Astrocyte (in vitro differentiated cells and primary cell): ENCODE data around the gene TMA16.

Source experiments
- EZH2 ChIP-seq: IDR thresholded peaks from 2 replicates; pipeline ENCODE4 v1.6.1; 2012; ENCODE audit warnings: mild to moderate bottlenecking, low read length, inconsistent platforms; ENCODE audit not compliant: insufficient read depth
- TF ChIP-seq, protein P1 (sequence below): IDR thresholded peaks from 2 replicates; pipeline ENCODE4 v1.5.1; 2011; ENCODE audit warnings: low read depth, mild to moderate bottlenecking, inconsistent platforms, low read length, moderate library complexity; ENCODE audit not compliant: insufficient read depth

DNA sequence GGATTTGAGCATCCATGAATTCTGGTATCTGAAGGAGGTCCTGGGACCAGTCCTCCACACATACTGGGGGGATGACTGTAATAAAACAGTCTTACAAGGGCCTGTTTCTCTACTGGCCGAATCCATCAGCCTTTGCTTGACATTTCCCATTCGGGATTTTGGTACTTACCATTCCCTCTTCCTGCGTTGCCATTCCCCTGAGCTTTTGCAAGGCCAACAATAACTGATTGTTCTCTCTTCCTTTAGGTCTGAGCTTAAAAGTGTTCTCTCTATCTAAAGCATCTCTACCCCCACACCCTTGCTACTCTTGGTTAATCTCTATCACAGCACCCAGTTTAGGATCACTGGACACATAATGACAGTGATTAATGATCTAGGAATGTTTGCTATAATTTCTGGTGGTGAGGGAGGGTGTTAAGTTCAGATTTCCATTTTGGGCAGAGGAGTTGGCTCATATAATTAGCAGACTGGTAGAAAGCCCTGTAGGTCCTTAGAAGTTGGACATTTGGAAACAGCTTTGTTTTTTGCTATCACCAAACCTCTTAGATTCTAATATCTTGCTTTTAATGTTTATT is 29.4 kb downstream of the TMA16 start:
- TF ChIP-seq, protein P1, sequence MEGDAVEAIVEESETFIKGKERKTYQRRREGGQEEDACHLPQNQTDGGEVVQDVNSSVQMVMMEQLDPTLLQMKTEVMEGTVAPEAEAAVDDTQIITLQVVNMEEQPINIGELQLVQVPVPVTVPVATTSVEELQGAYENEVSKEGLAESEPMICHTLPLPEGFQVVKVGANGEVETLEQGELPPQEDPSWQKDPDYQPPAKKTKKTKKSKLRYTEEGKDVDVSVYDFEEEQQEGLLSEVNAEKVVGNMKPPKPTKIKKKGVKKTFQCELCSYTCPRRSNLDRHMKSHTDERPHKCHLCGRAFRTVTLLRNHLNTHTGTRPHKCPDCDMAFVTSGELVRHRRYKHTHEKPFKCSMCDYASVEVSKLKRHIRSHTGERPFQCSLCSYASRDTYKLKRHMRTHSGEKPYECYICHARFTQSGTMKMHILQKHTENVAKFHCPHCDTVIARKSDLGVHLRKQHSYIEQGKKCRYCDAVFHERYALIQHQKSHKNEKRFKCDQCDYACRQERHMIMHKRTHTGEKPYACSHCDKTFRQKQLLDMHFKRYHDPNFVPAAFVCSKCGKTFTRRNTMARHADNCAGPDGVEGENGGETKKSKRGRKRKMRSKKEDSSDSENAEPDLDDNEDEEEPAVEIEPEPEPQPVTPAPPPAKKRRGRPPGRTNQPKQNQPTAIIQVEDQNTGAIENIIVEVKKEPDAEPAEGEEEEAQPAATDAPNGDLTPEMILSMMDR = no peak
- no peak for TF ChIP-seq EZH2
